Kidney epithelial cell (primary cell): ENCODE data around the gene TMEM204. TPM values are rescaled to one million over a fixed set of nuclear protein-coding genes. Genes with fewer than 3 reads are reported as not detected.

Experiments used
- DNase-seq: peaks from one replicate; pipeline ENCODE4 v3.0.0-alpha.2; 2010; ENCODE audit warnings: low read depth
- H3K27me3 ChIP-seq: 2 replicates; pipeline ENCODE4 v1.6.0; 2011; ENCODE audit warnings: low read length; ENCODE audit not compliant: control insufficient read depth, insufficient read depth
- H3K36me3 ChIP-seq: 2 replicates; pipeline ENCODE4 v1.5.1; 2011; ENCODE audit warnings: low read length; ENCODE audit not compliant: control insufficient read depth, insufficient read depth
- H3K4me3 ChIP-seq: 2 replicates; pipeline ENCODE4 v1.5.1; 2011; ENCODE audit warnings: low read depth, mild to moderate bottlenecking, control low read depth, low read length
- CTCF ChIP-seq: IDR thresholded peaks from 2 replicates; pipeline ENCODE4 v1.5.1; 2011; ENCODE audit warnings: mild to moderate bottlenecking, moderate library complexity, low read length, control low read depth, inconsistent platforms; ENCODE audit not compliant: insufficient read depth, poor library complexity, severe bottlenecking
- total RNA-seq: library from RNA; depleted of rRNA; stranded (reverse); fragments of >200 nt; gene quantifications from 2 replicates; pipeline ENCODE4 v1.2.3, GENCODE V29; 2015

TMEM204 gene
- total RNA-seq, 1 donor from 2014 or later = 4.0 TPM

GRCh38 chr16:1502092-1503004, 31.1 kb upstream of the TMEM204 start:
- no peak for TF ChIP-seq CTCF
- no peak overlapping the region for H3K4me3 ChIP-seq
- H3K36me3 ChIP-seq = peaks cover 1% of the 10 kb centered on the region
- DNase-seq = no peak
- no peaks in the 10 kb centered on the region for H3K27me3 ChIP-seq

GRCh38 chr16:1503110-1503955, 30.1 kb upstream of the TMEM204 start:
- Histone ChIP-seq H3K27me3 (no peaks in the 10 kb centered on the region), H3K4me3 (no peak overlapping the region), H3K36me3 (peaks cover 1% of the 10 kb centered on the region)
- DNase-seq = no peak
- no peak for TF ChIP-seq CTCF

GRCh38 chr16:1505073-1505844, 28.2 kb upstream of the TMEM204 start:
- H3K27me3 ChIP-seq = no peaks in the 10 kb centered on the region
- no peak overlapping the region for H3K4me3 ChIP-seq
- TF ChIP-seq CTCF = no peak
- DNase-seq = no peak
- H3K36me3 ChIP-seq = peaks cover 1% of the 10 kb centered on the region

GRCh38 chr16:1505912-1506311, 27.6 kb upstream of the TMEM204 start:
- no peaks in the 10 kb centered on the region for H3K27me3 ChIP-seq
- TF ChIP-seq CTCF = no peak
- H3K36me3 ChIP-seq = peaks cover 1% of the 10 kb centered on the region

GRCh38 chr16:1506494-1507213, 26.8 kb upstream of the TMEM204 start:
- no peak overlapping the region for H3K4me3 ChIP-seq
- H3K36me3 ChIP-seq = peaks cover 1% of the 10 kb centered on the region
- no peak for DNase-seq
- no peak for TF ChIP-seq CTCF
- H3K27me3 ChIP-seq = no peaks in the 10 kb centered on the region

More at GRCh38 chr16:1505912-1506311, 27.6 kb upstream of the TMEM204 start:
- no peak overlapping the region for H3K4me3 ChIP-seq
- DNase-seq = no peak
